CD4-positive, alpha-beta T cell (primary cell): ENCODE measurements around the gene GAL3ST1. TPM values are rescaled to one million over a fixed set of nuclear protein-coding genes. Genes with fewer than 3 reads are reported as not detected.

Experiments used
- ATAC-seq: fragments of 200-7000 bp; cut with Tn5 transposase; one replicate; pipeline ENCODE4 v1.10.0; 2022; ENCODE audit warnings: mild to moderate bottlenecking; ENCODE audit not compliant: poor library complexity
- CTCF ChIA-PET: fragments of 350-600 bp; sonication (Branson Sonifier 250); formaldehyde crosslinking; loops from one replicate; lab custom pipeline; 2021; ENCODE audit warnings: antibody characterized with exemption, inconsistent platforms; lab: Charles Lee
- POLR2A ChIA-PET: fragments of 350-600 bp; sonication (Branson Sonifier 250); formaldehyde crosslinking; loops from one replicate; lab custom pipeline; 2021; ENCODE audit warnings: antibody characterized with exemption, inconsistent platforms; lab: Charles Lee
- DNase-seq, 14 experiments: peaks; one replicate each; pipeline ENCODE4 v3.0.0-alpha.2; 2013 to 2020; ENCODE audit warnings: mixed read lengths in 2 of 14
- H3K27ac ChIP-seq, 2 donors: one replicate each; pipeline versions ENCODE4 v1.5.1 to v1.7.0; 2013; ENCODE audit warnings: low read length in 2 of 2, low read depth in 1 of 2, mild to moderate bottlenecking in 1 of 2
- H3K27me3 ChIP-seq, 2 experiments: 1 replicate in 1 of 2; 2 replicates in 1 of 2; pipeline versions ENCODE4 v1.6.1 to v1.7.0; 2013; ENCODE audit warnings: low read length in 2 of 2, control low read depth in 1 of 2, mild to moderate bottlenecking in 1 of 2, moderate library complexity in 1 of 2; ENCODE audit not compliant: insufficient read depth in 2 of 2, control insufficient read depth in 1 of 2
- H3K36me3 ChIP-seq: one replicate; pipeline ENCODE4 v1.6.1; 2013; ENCODE audit warnings: low read length, control low read depth; ENCODE audit not compliant: insufficient read depth
- H3K4me1 ChIP-seq: one replicate; pipeline ENCODE4 v1.6.1; 2013; ENCODE audit warnings: low read length, control low read depth; ENCODE audit not compliant: insufficient read depth
- H3K4me3 ChIP-seq: one replicate; pipeline ENCODE4 v1.5.1; 2013; ENCODE audit warnings: mild to moderate bottlenecking, low read length, moderate library complexity
- H3K9me3 ChIP-seq, 2 experiments: 1 replicate in 1 of 2; 2 replicates in 1 of 2; pipeline versions ENCODE4 v1.6.1 to v1.7.0; 2013; ENCODE audit warnings: low read length in 2 of 2, mild to moderate bottlenecking in 2 of 2, control low read depth in 1 of 2, moderate library complexity in 1 of 2; ENCODE audit not compliant: control insufficient read depth in 1 of 2, insufficient read depth in 1 of 2
- H3K27ac Mint-ChIP-seq: one replicate; pipeline ENCODE4 v1.8.0; 2020; ENCODE audit warnings: mixed read lengths
- H3K27me3 Mint-ChIP-seq: one replicate; pipeline ENCODE4 v1.8.0; 2021; ENCODE audit warnings: mixed read lengths
- H3K36me3 Mint-ChIP-seq: one replicate; pipeline ENCODE4 v1.8.0; 2021; ENCODE audit warnings: low read depth, mixed read lengths
- H3K4me1 Mint-ChIP-seq: one replicate; pipeline ENCODE4 v1.8.0; 2021; ENCODE audit warnings: low read depth, mixed read lengths
- H3K4me3 Mint-ChIP-seq: one replicate; pipeline ENCODE4 v1.8.0; 2020; ENCODE audit warnings: mild to moderate bottlenecking, mixed read lengths
- H3K9me3 Mint-ChIP-seq: one replicate; pipeline ENCODE4 v1.8.0; 2020; ENCODE audit warnings: mixed read lengths
- CTCF ChIP-seq: fragments of 200-600 bp; IDR thresholded peaks from one replicate; pipeline ENCODE4 v1.8.0; 2022; ENCODE audit warnings: antibody characterized with exemption, mild to moderate bottlenecking
- intact Hi-C, 2 experiments: fragments of 100-400 bp; cut with DNase I in 1 of 2; cut with micrococcal nuclease in 1 of 2; formaldehyde crosslinking; loops; one replicate each; pipeline versions ENCODE4 v1.15.1 to v1.9.0; 2023 to 2025; cut with DNase I, micrococcal nuclease
- total RNA-seq, 174 experiments: library from RNA in 2 of 174; stranded (reverse) in 2 of 174; gene quantifications; one replicate each; pipeline ENCODE4 v1.2.3 and lab custom pipeline; 2021 to 2026

GAL3ST1 gene
- total RNA-seq, 2 experiments from 2014 or later, result not detected

GRCh38 chr22:30538280-30538679 lies 36.2 kb downstream of the GAL3ST1 start:
- H3K27ac ChIP-seq, result no peak overlapping the region
- no peaks in the 10 kb centered on the region for H3K9me3 ChIP-seq
- no peak overlapping the region for H3K4me3 ChIP-seq
- peaks cover 18 to 26% of the 10 kb centered on the region in 2 experiments for H3K27me3 ChIP-seq
- Mint-ChIP-seq H3K4me3 (no peak overlapping the region), H3K27me3 (peaks cover 37% of the 10 kb centered on the region), H3K4me1 (no peaks in the 10 kb centered on the region), H3K36me3 (no peaks in the 10 kb centered on the region), H3K9me3 (no peaks in the 10 kb centered on the region), H3K27ac (no peak overlapping the region)
- H3K36me3 ChIP-seq, result no peaks in the 10 kb centered on the region
- CTCF ChIA-PET, result no interaction called here
- no peak for TF ChIP-seq CTCF
- no peak for ATAC-seq
- POLR2A ChIA-PET, result no interaction called here
- intact Hi-C loops, result loop anchor here in 1 of 2 experiments (5.0 kb wide), 1 partner anchor 871 kb away; no protein-coding TSS in a partner anchor
- no peak for DNase-seq
- peaks cover 7% of the 10 kb centered on the region for H3K4me1 ChIP-seq

DNA sequence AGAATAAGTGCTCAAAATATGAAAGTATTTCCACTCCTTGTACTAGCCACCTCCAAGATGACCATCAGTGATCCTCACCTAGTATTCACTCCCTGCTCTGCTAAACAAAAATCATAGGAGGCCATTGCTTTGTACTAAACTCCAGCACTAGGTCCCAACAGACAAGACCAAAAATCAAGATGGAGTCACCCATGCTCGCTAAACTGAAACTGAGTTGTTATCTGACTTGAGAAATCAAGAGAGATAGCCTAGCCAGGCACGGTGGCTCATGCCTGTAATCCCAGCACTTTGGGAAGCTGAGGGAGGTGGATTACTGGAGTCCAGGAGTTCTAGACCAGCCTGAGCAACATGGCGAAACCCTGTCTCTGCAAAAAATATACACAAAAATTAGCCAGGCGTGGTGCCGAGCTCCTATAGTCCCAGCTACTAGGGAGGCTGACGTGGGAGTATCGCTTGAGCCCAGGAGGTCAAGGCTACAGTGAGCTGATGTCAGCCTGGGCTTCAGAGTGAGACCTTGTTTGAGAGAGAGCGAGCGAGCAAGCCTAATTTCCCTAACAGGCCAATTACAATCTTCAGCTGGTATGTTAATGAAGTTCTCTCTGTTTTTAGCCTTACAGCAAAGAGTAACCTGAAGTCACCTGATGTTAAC lies 37.3 kb downstream of the GAL3ST1 start:
- Histone ChIP-seq H3K36me3 (no peaks in the 10 kb centered on the region), H3K4me3 (no peak overlapping the region), H3K9me3 (no peaks in the 10 kb centered on the region), H3K27ac (no peak overlapping the region), H3K27me3 (peaks cover 10 to 15% of the 10 kb centered on the region in 2 experiments), H3K4me1 (peaks cover 5% of the 10 kb centered on the region)
- ATAC-seq (no peak), DNase-seq (no peak)
- H3K4me1 Mint-ChIP-seq, result no peaks in the 10 kb centered on the region
- no peak overlapping the region for H3K27ac Mint-ChIP-seq
- no peak overlapping the region for H3K4me3 Mint-ChIP-seq
- ChIA-PET CTCF (no interaction called here), POLR2A (no interaction called here)
- H3K27me3 Mint-ChIP-seq, result peaks cover 30% of the 10 kb centered on the region
- TF ChIP-seq CTCF, result no peak
- no peaks in the 10 kb centered on the region for H3K9me3 Mint-ChIP-seq
- no peaks in the 10 kb centered on the region for H3K36me3 Mint-ChIP-seq
- intact Hi-C loops, result loop anchor here in 1 of 2 experiments (5.0 kb wide), 1 partner anchor 870 kb away; no protein-coding TSS in a partner anchor

GRCh38 chr22:30535182-30535581 lies 39.3 kb downstream of the GAL3ST1 start:
- intact Hi-C loops, result loop anchor here in 1 of 2 experiments (5.0 kb wide), 1 partner anchor 868 kb away; no protein-coding TSS in a partner anchor
- Mint-ChIP-seq H3K27ac (no peak overlapping the region), H3K4me1 (no peaks in the 10 kb centered on the region), H3K9me3 (no peaks in the 10 kb centered on the region), H3K4me3 (no peak overlapping the region), H3K27me3 (peaks cover 15% of the 10 kb centered on the region), H3K36me3 (no peaks in the 10 kb centered on the region)
- H3K9me3 ChIP-seq, result no peaks in the 10 kb centered on the region
- ChIA-PET POLR2A (no interaction called here), CTCF (no interaction called here)
- TF ChIP-seq CTCF, result no peak
- ATAC-seq, result no peak
- DNase-seq, result no peak
- H3K36me3 ChIP-seq, result no peaks in the 10 kb centered on the region
- no peak overlapping the region for H3K27ac ChIP-seq
- H3K27me3 ChIP-seq, result peaks cover 5 to 6% of the 10 kb centered on the region in 2 experiments
- no peak overlapping the region for H3K4me3 ChIP-seq
- H3K4me1 ChIP-seq, result no peaks in the 10 kb centered on the region
